Natural killer cell treated with Interleukin-12 subunit alpha and Interleukin-12 subunit beta and Interleukin-15 and Interleukin-18, amount 100 ng/mL, for 72 hours (primary cell): ENCODE results near the gene BOLA2. TPM values are rescaled to one million over a fixed set of nuclear protein-coding genes. Genes with fewer than 3 reads are reported as not detected.
"Not testable (repeated sequence)": the region's sequence is repeated elsewhere in the genome, so short reads cannot be mapped to it uniquely, and the experiment has no call there.

Experiments
- ATAC-seq, 2 donors: fragments of 150-1000 bp; cut with Tn5 transposase in 1 of 2; sonication (Bioruptor Pico), chemical (Tn5 transposase) in 1 of 2; 2 replicates each; pipeline ENCODE4 v1.10.0; 2021
- DNase-seq: peaks from one replicate; pipeline ENCODE4 v3.0.0; 2022; ENCODE audit warnings: low spot score
- H3K27ac Mint-ChIP-seq, 2 donors: 1 replicate in 1 of 2; 2 replicates in 1 of 2; pipeline ENCODE4 v1.8.0; 2022; ENCODE audit warnings: mixed read lengths in 2 of 2, mild to moderate bottlenecking in 1 of 2, moderate library complexity in 1 of 2
- H3K27me3 Mint-ChIP-seq, 2 donors: 1 replicate in 1 of 2; 2 replicates in 1 of 2; pipeline ENCODE4 v1.8.0; 2022; ENCODE audit warnings: mixed read lengths in 2 of 2
- H3K36me3 Mint-ChIP-seq: one replicate; pipeline ENCODE4 v1.8.0; 2022; ENCODE audit warnings: mixed read lengths
- H3K4me1 Mint-ChIP-seq, 2 donors: 1 replicate in 1 of 2; 2 replicates in 1 of 2; pipeline ENCODE4 v1.8.0; 2022; ENCODE audit warnings: low read depth in 2 of 2, mixed read lengths in 2 of 2, mild to moderate bottlenecking in 1 of 2
- H3K4me3 Mint-ChIP-seq: one replicate; pipeline ENCODE4 v1.8.0; 2022; ENCODE audit warnings: mixed read lengths
- H3K9me3 Mint-ChIP-seq: 2 replicates; pipeline ENCODE4 v1.8.0; 2022; ENCODE audit warnings: mixed read lengths
- total RNA-seq, 2 donors: library from RNA; stranded (reverse); gene quantifications; one replicate each; pipeline ENCODE4 v1.2.3, GENCODE V29; 2022

The BOLA2 gene
- total RNA-seq, 2 donors from 2014 or later, result 14.6 to 17.0 TPM

DNA sequence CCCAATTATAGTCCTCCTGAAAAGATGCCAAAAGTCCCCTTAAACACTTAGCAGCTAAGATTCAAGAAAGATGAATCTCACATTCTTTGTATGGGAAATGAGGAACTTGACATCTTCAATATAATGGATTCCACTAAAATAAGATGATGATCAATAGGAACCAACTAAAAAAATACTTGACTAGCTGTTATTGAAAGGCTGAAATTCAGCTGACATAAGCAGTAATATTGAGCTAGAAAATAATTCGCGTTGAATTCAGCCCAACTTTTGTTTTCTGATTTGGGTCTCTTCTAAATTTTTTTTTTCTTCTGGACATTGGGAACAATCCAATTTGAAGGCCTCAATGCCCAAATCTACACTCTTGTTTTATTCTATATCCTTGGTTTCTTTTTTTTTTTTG lies 30.6 kb downstream of the BOLA2 start:
- not testable (repeated sequence) for H3K9me3 Mint-ChIP-seq, ATAC-seq, H3K4me3 Mint-ChIP-seq, H3K36me3 Mint-ChIP-seq, H3K4me1 Mint-ChIP-seq, DNase-seq, H3K27ac Mint-ChIP-seq, H3K27me3 Mint-ChIP-seq

DNA sequence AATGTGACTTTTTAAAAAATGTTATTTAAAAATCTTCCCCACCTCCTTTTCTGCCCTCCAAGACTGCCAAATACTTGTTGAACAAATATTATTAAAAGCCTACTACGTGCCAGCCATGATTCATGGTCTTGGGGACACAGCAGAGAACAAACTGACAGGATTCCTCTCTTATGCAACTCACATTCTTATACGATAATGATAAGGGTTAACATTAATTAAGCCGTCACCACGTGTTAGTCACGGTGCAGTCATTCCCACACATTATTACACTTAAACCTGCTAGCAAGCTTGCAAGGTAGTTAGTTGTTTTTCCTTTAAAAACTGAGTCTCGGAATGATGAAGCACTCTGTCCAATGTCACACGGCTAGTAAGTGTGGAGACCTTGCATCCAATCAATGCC lies 48.9 kb downstream of the BOLA2 start:
- not testable (repeated sequence) for H3K4me3 Mint-ChIP-seq, H3K36me3 Mint-ChIP-seq, H3K4me1 Mint-ChIP-seq, DNase-seq, H3K27ac Mint-ChIP-seq, H3K27me3 Mint-ChIP-seq, H3K9me3 Mint-ChIP-seq, ATAC-seq

Other genes with a start within 250 kb of the BOLA2 start
- 1 to 10 TPM; 1.5 to 8.1 TPM for gene NPIPB11, start 47.6 kb downstream of the BOLA2 start, total RNA-seq
- gene SLX1B, start 182 bp upstream of the BOLA2 start, total RNA-seq, result 10 to 100 TPM; 36.0 to 85.6 TPM
- gene SULT1A4, start 5.6 kb upstream of the BOLA2 start, total RNA-seq, result 1 to 10 TPM; 2.1 to 5.2 TPM
- gene NPIPB12, start 52.1 kb upstream of the BOLA2 start, total RNA-seq, result 100 to 1,000 TPM; 143 to 354 TPM
- gene SPN, start 208.9 kb upstream of the BOLA2 start, total RNA-seq, result 100 to 1,000 TPM; 111 to 132 TPM
- gene QPRT, start 224.8 kb upstream of the BOLA2 start, total RNA-seq, result 1 to 10 TPM; 3.3 to 5.6 TPM